ENCODE measurements around the gene EIF3A.

DNA sequence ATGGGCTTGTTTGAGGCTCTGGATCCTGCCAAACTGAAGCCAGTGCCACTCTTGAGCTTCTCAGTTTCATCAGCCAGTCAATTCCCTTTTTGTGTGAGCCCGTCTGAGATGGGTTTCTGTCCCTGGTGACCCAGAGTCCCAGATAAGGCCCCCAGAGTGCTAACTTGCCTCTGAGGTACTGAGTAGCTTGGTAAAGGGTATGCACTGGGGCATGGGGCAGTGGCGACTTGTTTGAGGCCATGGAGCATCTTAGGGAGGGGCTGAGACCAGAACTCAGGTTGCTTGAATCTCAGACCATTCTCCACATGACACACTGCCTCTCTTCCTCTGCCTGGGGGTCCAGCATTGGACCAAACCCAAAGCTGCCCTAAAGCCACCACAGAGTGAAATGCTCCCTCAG lies 86.3 kb downstream of the EIF3A start:
- TF ChIP-seq POLR2A (IDR thresholded peaks at IDR 0.05; ENCODE audit: low read depth, low read length): no peak
- TF ChIP-seq POLR2AphosphoS5 (IDR thresholded peaks at IDR 0.05; ENCODE audit: low read depth, low read length): no peak

Measured in GM12892 (cell line).